Measurements from ENCODE around the gene PDE4B.

Gene PDE4B

GRCh38 chr1:66413136-66413837 is 620.6 kb downstream of the PDE4B start:
- Histone ChIP-seq H3K79me2 (ENCODE audit: insufficient read depth, low read depth) (no peaks in the 10 kb centered on the region), H3K27me3 (ENCODE audit: insufficient read depth, low read depth) (no peaks in the 10 kb centered on the region), H2AFZ (ENCODE audit: low read depth) (no peak overlapping the region), H3K9ac (no peak overlapping the region), H3K4me2 (no peak overlapping the region), H3K36me3 (ENCODE audit: insufficient read depth) (no peaks in the 10 kb centered on the region), H3K4me1 (ENCODE audit: low read depth, poor library complexity, severe bottlenecking) (no peaks in the 10 kb centered on the region), H3K27ac (no peak overlapping the region), H3K4me3 (IDR thresholded peaks at IDR 0.05; ENCODE audit: insufficient read depth, low read depth, low read length) (no peak overlapping the region), H4K20me1 (ENCODE audit: insufficient read depth) (no peaks in the 10 kb centered on the region)
- no peak for TF ChIP-seq CTCF (conservative IDR thresholded peaks at IDR 0.05; ENCODE audit: low read depth, low read length)

- H3K9ac ChIP-seq, result no peak overlapping the region
- H3K4me2 ChIP-seq, result no peak overlapping the region
- TF ChIP-seq CTCF (conservative IDR thresholded peaks at IDR 0.05; ENCODE audit: low read depth, low read length), result no peak
- H2AFZ ChIP-seq (ENCODE audit: low read depth), result no peak overlapping the region
- H3K36me3 ChIP-seq (ENCODE audit: insufficient read depth), result no peaks in the 10 kb centered on the region
- no peak overlapping the region for H3K4me3 ChIP-seq (IDR thresholded peaks at IDR 0.05; ENCODE audit: insufficient read depth, low read depth, low read length)
- no peaks in the 10 kb centered on the region for H4K20me1 ChIP-seq (ENCODE audit: insufficient read depth)
- no peaks in the 10 kb centered on the region for H3K27me3 ChIP-seq (ENCODE audit: insufficient read depth, low read depth)
- no peak overlapping the region for H3K27ac ChIP-seq
- no peaks in the 10 kb centered on the region for H3K79me2 ChIP-seq (ENCODE audit: insufficient read depth, low read depth)
- H3K4me1 ChIP-seq (ENCODE audit: low read depth, poor library complexity, severe bottlenecking), result no peaks in the 10 kb centered on the region
These were observed 621.1 kb downstream of the PDE4B start for GRCh38 chr1:66413838-66414175.

GRCh38 chr1:66415281-66415680 is 622.6 kb downstream of the PDE4B start:
- TF ChIP-seq CTCF (conservative IDR thresholded peaks at IDR 0.05; ENCODE audit: low read depth, low read length), result no peak
- no peaks in the 10 kb centered on the region for H3K36me3 ChIP-seq (ENCODE audit: insufficient read depth)
- no peaks in the 10 kb centered on the region for H3K4me1 ChIP-seq (ENCODE audit: low read depth, poor library complexity, severe bottlenecking)
- no peak overlapping the region for H3K27ac ChIP-seq
- no peak overlapping the region for H3K4me3 ChIP-seq (IDR thresholded peaks at IDR 0.05; ENCODE audit: insufficient read depth, low read depth, low read length)
- H2AFZ ChIP-seq (ENCODE audit: low read depth), result no peak overlapping the region
- no peaks in the 10 kb centered on the region for H4K20me1 ChIP-seq (ENCODE audit: insufficient read depth)
- H3K27me3 ChIP-seq (ENCODE audit: insufficient read depth, low read depth), result no peaks in the 10 kb centered on the region
- no peak overlapping the region for H3K4me2 ChIP-seq
- H3K9ac ChIP-seq, result no peak overlapping the region
- no peaks in the 10 kb centered on the region for H3K79me2 ChIP-seq (ENCODE audit: insufficient read depth, low read depth)

GRCh38 chr1:66415866-66416265 is 623.2 kb downstream of the PDE4B start:
- no peak for TF ChIP-seq CTCF (conservative IDR thresholded peaks at IDR 0.05; ENCODE audit: low read depth, low read length)
- H3K4me1 ChIP-seq (ENCODE audit: low read depth, poor library complexity, severe bottlenecking), result no peaks in the 10 kb centered on the region
- no peaks in the 10 kb centered on the region for H3K27me3 ChIP-seq (ENCODE audit: insufficient read depth, low read depth)

More at GRCh38 chr1:66415866-66416265, 623.2 kb downstream of the PDE4B start:
- no peak overlapping the region for H3K4me3 ChIP-seq (IDR thresholded peaks at IDR 0.05; ENCODE audit: insufficient read depth, low read depth, low read length)
- no peak overlapping the region for H2AFZ ChIP-seq (ENCODE audit: low read depth)
- H4K20me1 ChIP-seq (ENCODE audit: insufficient read depth), result no peaks in the 10 kb centered on the region
- no peak overlapping the region for H3K9ac ChIP-seq
- H3K36me3 ChIP-seq (ENCODE audit: insufficient read depth), result no peaks in the 10 kb centered on the region
- no peaks in the 10 kb centered on the region for H3K79me2 ChIP-seq (ENCODE audit: insufficient read depth, low read depth)
- no peak overlapping the region for H3K27ac ChIP-seq
- no peak overlapping the region for H3K4me2 ChIP-seq

All from KMS-11 (cell line).